H9 (cell line): Measurements from ENCODE around the gene CTSL. TPM values are rescaled to one million over a fixed set of nuclear protein-coding genes. Genes with fewer than 3 reads are reported as not detected.

Source experiments
- DNase-seq: peaks from one replicate; pipeline ENCODE4 v3.0.0-alpha.2; 2017
- H2AFZ ChIP-seq: one replicate; pipeline ENCODE4 v1.6.1; 2013; ENCODE audit warnings: mild to moderate bottlenecking, low read length, control low read depth, moderate library complexity
- H2AK5ac ChIP-seq: 2 replicates; pipeline ENCODE4 v1.6.1; 2013; ENCODE audit warnings: low read length, control low read depth, mixed read lengths; ENCODE audit not compliant: insufficient read length
- H2BK120ac ChIP-seq: one replicate; pipeline ENCODE4 v1.6.1; 2013; ENCODE audit warnings: low read depth, mild to moderate bottlenecking, low read length, control low read depth, inconsistent platforms; ENCODE audit not compliant: poor library complexity, severe bottlenecking
- H2BK12ac ChIP-seq: 2 replicates; pipeline ENCODE4 v1.6.1; 2013; ENCODE audit warnings: low read length, control low read depth, mixed read lengths, low read depth; ENCODE audit not compliant: insufficient read length
- H2BK15ac ChIP-seq: 2 replicates; pipeline ENCODE4 v1.6.1; 2013; ENCODE audit warnings: low read depth, low read length, control low read depth
- H2BK20ac ChIP-seq: one replicate; pipeline ENCODE4 v1.6.1; 2013; ENCODE audit warnings: low read depth, mild to moderate bottlenecking, low read length, control low read depth, inconsistent platforms; ENCODE audit not compliant: poor library complexity, severe bottlenecking
- H2BK5ac ChIP-seq: 2 replicates; pipeline ENCODE4 v1.6.1; 2013; ENCODE audit warnings: low read length, control low read depth, mixed read lengths; ENCODE audit not compliant: insufficient read length
- H3K14ac ChIP-seq: 2 replicates; pipeline ENCODE4 v1.6.1; 2013; ENCODE audit warnings: low read length, control low read depth; ENCODE audit not compliant: insufficient read depth
- H3K18ac ChIP-seq: 2 replicates; pipeline ENCODE4 v1.6.1; 2013; ENCODE audit warnings: low read depth, mild to moderate bottlenecking, mixed read lengths, low read length, control low read depth; ENCODE audit not compliant: insufficient read length
- H3K23ac ChIP-seq: 2 replicates; pipeline ENCODE4 v1.6.1; 2013; ENCODE audit warnings: low read length, control low read depth, mixed read lengths, low read depth; ENCODE audit not compliant: insufficient read length
- H3K23me2 ChIP-seq: 2 replicates; pipeline ENCODE4 v1.6.1; 2013; ENCODE audit warnings: low read depth, mild to moderate bottlenecking, mixed read lengths, low read length, control low read depth; ENCODE audit not compliant: insufficient read length, poor library complexity, severe bottlenecking
- H3K27ac ChIP-seq: 2 replicates; pipeline ENCODE4 v1.5.1; 2013; ENCODE audit warnings: low read length, control low read depth, mixed read lengths, low read depth; ENCODE audit not compliant: insufficient read length
- H3K27me3 ChIP-seq: 2 replicates; pipeline ENCODE4 v1.6.1; 2013; ENCODE audit warnings: low read length, control low read depth, inconsistent platforms; ENCODE audit not compliant: insufficient read depth
- H3K4ac ChIP-seq: 2 replicates; pipeline ENCODE4 v1.6.1; 2013; ENCODE audit warnings: low read depth, mild to moderate bottlenecking, control low read depth, inconsistent platforms, low read length, moderate library complexity
- H3K4me1 ChIP-seq: 2 replicates; pipeline ENCODE4 v1.6.1; 2013; ENCODE audit warnings: low read length, control low read depth, inconsistent platforms; ENCODE audit not compliant: insufficient read depth
- H3K4me2 ChIP-seq: 2 replicates; pipeline ENCODE4 v1.6.1; 2013; ENCODE audit warnings: low read length, control low read depth, mixed read lengths; ENCODE audit not compliant: insufficient read length, insufficient read depth
- H3K56ac ChIP-seq: 2 replicates; pipeline ENCODE4 v1.6.1; 2013; ENCODE audit warnings: low read depth, mild to moderate bottlenecking, mixed read lengths, low read length, control low read depth; ENCODE audit not compliant: insufficient read length
- H3K79me1 ChIP-seq: 2 replicates; pipeline ENCODE4 v1.6.1; 2013; ENCODE audit warnings: low read depth, mild to moderate bottlenecking, moderate library complexity, low read length, control low read depth, inconsistent platforms; ENCODE audit not compliant: insufficient read depth, poor library complexity, severe bottlenecking
- H3K79me2 ChIP-seq: 2 replicates; pipeline ENCODE4 v1.6.1; 2013; ENCODE audit warnings: low read length, control low read depth, inconsistent platforms; ENCODE audit not compliant: insufficient read depth
- H3K9ac ChIP-seq: 2 replicates; pipeline ENCODE4 v1.6.1; 2013; ENCODE audit warnings: low read length, control low read depth, mixed read lengths; ENCODE audit not compliant: insufficient read length; ENCODE audit errors: extremely low read depth
- H3K9me3 ChIP-seq: one replicate; pipeline ENCODE4 v1.6.1; 2013; ENCODE audit warnings: low read depth, low read length, inconsistent platforms; ENCODE audit not compliant: control insufficient read depth
- H3T11ph ChIP-seq: one replicate; pipeline ENCODE4 v1.6.1; 2013; ENCODE audit warnings: mild to moderate bottlenecking, low read length, control low read depth, inconsistent platforms
- H4K20me1 ChIP-seq: one replicate; pipeline ENCODE4 v1.6.1; 2013; ENCODE audit not compliant: control insufficient read depth, insufficient read length, insufficient read depth
- H4K5ac ChIP-seq: 2 replicates; pipeline ENCODE4 v1.6.1; 2013; ENCODE audit warnings: low read depth, mild to moderate bottlenecking, mixed read lengths, low read length, control low read depth; ENCODE audit not compliant: insufficient read length
- H4K8ac ChIP-seq: replicated peaks from 2 replicates; pipeline ENCODE4 v1.6.1; 2013; ENCODE audit warnings: low read length, control low read depth, mixed read lengths, low read depth; ENCODE audit not compliant: insufficient read length
- H4K91ac ChIP-seq: 2 replicates; pipeline ENCODE4 v1.6.1; 2013; ENCODE audit warnings: low read depth, mild to moderate bottlenecking, moderate library complexity, mixed read lengths, low read length, control low read depth; ENCODE audit not compliant: insufficient read length
- H3K27ac Mint-ChIP-seq, 3 experiments: 2 replicates in 2 of 3; 3 replicates in 1 of 3; pipeline ENCODE4 v1.8.0; 2020 to 2021; ENCODE audit warnings: mixed read lengths in 3 of 3, mild to moderate bottlenecking in 1 of 3, moderate library complexity in 1 of 3
- H3K27me3 Mint-ChIP-seq: 2 replicates; pipeline ENCODE4 v1.8.0; 2021; ENCODE audit warnings: low read depth, mild to moderate bottlenecking, moderate library complexity, mixed read lengths
- H3K36me3 Mint-ChIP-seq, 3 experiments: 2 replicates in 2 of 3; 3 replicates in 1 of 3; pipeline ENCODE4 v1.8.0; 2020 to 2021; ENCODE audit warnings: low read depth in 3 of 3, mixed read lengths in 3 of 3; ENCODE audit not compliant: insufficient read depth in 1 of 3
- H3K4me1 Mint-ChIP-seq, 2 experiments: 2 replicates each; pipeline ENCODE4 v1.8.0; 2020; ENCODE audit warnings: mixed read lengths in 2 of 2
- H3K4me3 Mint-ChIP-seq, 2 experiments: 2 replicates in 1 of 2; 3 replicates in 1 of 2; pipeline ENCODE4 v1.8.0; 2020 to 2021; ENCODE audit warnings: mild to moderate bottlenecking in 2 of 2, mixed read lengths in 2 of 2, moderate library complexity in 1 of 2
- H3K9me3 Mint-ChIP-seq, 2 experiments: 2 replicates in 1 of 2; 3 replicates in 1 of 2; pipeline ENCODE4 v1.8.0; 2020; ENCODE audit warnings: mild to moderate bottlenecking in 2 of 2, mixed read lengths in 2 of 2, moderate library complexity in 1 of 2
- CTCF ChIP-seq: fragments of 200-600 bp; sonication (generic); conservative IDR thresholded peaks from 3 replicates; pipeline ENCODE4 v1.8.0; 2021; ENCODE audit warnings: antibody characterized with exemption, mild to moderate bottlenecking
- WGBS: extraction: QIAGEN DNeasy Blood & Tissue Kit; methylation state at CpG from one replicate; pipeline ENCODE4 v1.1.7; 2013; ENCODE audit warnings: missing lambda C conversion rate, low lambda C conversion rate, mixed read lengths; ENCODE audit not compliant: insufficient read length; ENCODE audit errors: extremely low coverage; 5-methylcytosine and 5-hydroxymethylcytosine counted together
- total RNA-seq: library from RNA; stranded (reverse); gene quantifications from 2 replicates; pipeline ENCODE4 v1.2.1, GENCODE V29; 2021

CTSL gene
- total RNA-seq, 1 experiment from 2014 or later: 28.9 TPM

- Mint-ChIP-seq H3K36me3 (peaks cover 60 to 66% (median 65%) of the 10 kb centered on the region in 3 experiments), H3K27me3 (no peaks in the 10 kb centered on the region), H3K4me3 (no peak overlapping the region), H3K27ac (peak overlapping the region in 1 of 3 experiments; percentile 15; a peak in 1 of 7 replicates), H3K4me1 (peaks cover 9 to 13% of the 10 kb centered on the region in 2 experiments; a peak in 3 of 4 replicates), H3K9me3 (no peaks in the 10 kb centered on the region)
- H2AK5ac ChIP-seq: no peak overlapping the region
- H3K14ac ChIP-seq: no peak overlapping the region
- H3K9ac ChIP-seq: no peak overlapping the region
- H3K27me3 ChIP-seq: no peaks in the 10 kb centered on the region
- DNase-seq: no peak
- H2AFZ ChIP-seq: no peak overlapping the region
- no peak overlapping the region for H3T11ph ChIP-seq
- no CpG with 5 or more reads among the region's 14 CpGs for WGBS
- H4K91ac ChIP-seq: no peak overlapping the region
- H3K4me1 ChIP-seq: no peaks in the 10 kb centered on the region
- no peak overlapping the region for H2BK120ac ChIP-seq
- no peak overlapping the region for H3K56ac ChIP-seq
- H3K27ac ChIP-seq: no peak overlapping the region
- H2BK15ac ChIP-seq: no peak overlapping the region
- H3K4me2 ChIP-seq: no peak overlapping the region
- H4K5ac ChIP-seq: no peak overlapping the region
- H3K79me1 ChIP-seq: no peaks in the 10 kb centered on the region
- no peak overlapping the region for H3K23ac ChIP-seq
- no peaks in the 10 kb centered on the region for H3K23me2 ChIP-seq
- H4K20me1 ChIP-seq: no peaks in the 10 kb centered on the region
- H3K4ac ChIP-seq: no peak overlapping the region
- H3K79me2 ChIP-seq: no peaks in the 10 kb centered on the region
- no peak overlapping the region for H4K8ac ChIP-seq
- no peak for TF ChIP-seq CTCF
- no peak overlapping the region for H2BK12ac ChIP-seq
- H2BK5ac ChIP-seq: no peak overlapping the region
- H3K18ac ChIP-seq: no peak overlapping the region
- no peak overlapping the region for H2BK20ac ChIP-seq
- no peaks in the 10 kb centered on the region for H3K9me3 ChIP-seq
These were observed 39.3 kb upstream of the CTSL start for GRCh38 chr9:87686520-87687090.
